Ovary (tissue), 9 donors: ENCODE data around the gene BIRC7. TPM values are rescaled to one million over a fixed set of nuclear protein-coding genes. Genes with fewer than 3 reads are reported as not detected.

Experiments used
- DNase-seq, 5 donors: peaks; one replicate each; pipeline ENCODE4 v3.0.0-alpha.2; 2019 to 2020
- H3K27ac ChIP-seq, 2 donors: fragments of 200-600 bp; one replicate each; pipeline versions ENCODE4 v1.5.1 to v1.8.0; 2019 to 2022
- H3K27me3 ChIP-seq: fragments of 200-600 bp; one replicate; pipeline ENCODE4 v1.8.0; 2022
- H3K36me3 ChIP-seq: fragments of 200-600 bp; sonication (generic); one replicate; pipeline ENCODE4 v1.5.1; 2019
- H3K4me1 ChIP-seq: one replicate; pipeline ENCODE4 v1.8.1; 2013; ENCODE audit warnings: mild to moderate bottlenecking, moderate library complexity; ENCODE audit not compliant: insufficient read depth
- H3K4me3 ChIP-seq: fragments of 200-600 bp; sonication (generic); one replicate; pipeline ENCODE4 v1.5.1; 2017
- H3K9me3 ChIP-seq, 2 donors: fragments of 200-600 bp in 1 of 2; sonication (generic) in 1 of 2; one replicate each; pipeline versions ENCODE4 v1.5.1 to v1.8.1; 2013 to 2019; ENCODE audit warnings: mild to moderate bottlenecking in 1 of 2, moderate library complexity in 1 of 2
- EP300 ChIP-seq: sonication (generic); formaldehyde crosslinking; IDR thresholded peaks from one replicate; pipeline ENCODE4 v1.6.1; 2017; ENCODE audit warnings: antibody characterized with exemption
- POLR2A ChIP-seq: fragments of 450-650 bp; IDR thresholded peaks from one replicate; pipeline ENCODE4 v1.6.1; 2017; ENCODE audit warnings: antibody characterized with exemption, mild to moderate bottlenecking, moderate library complexity
- WGBS, 3 donors: extraction: QIAGEN DNeasy Blood & Tissue Kit in 1 of 3; methylation state at CpG; one replicate each; pipeline versions ENCODE4 v1.1.5 to v1.1.7; 2013 to 2017; 5-methylcytosine and 5-hydroxymethylcytosine counted together
- intact Hi-C, 4 donors: fragments of 100-400 bp; cut with DNase I; formaldehyde crosslinking; loops; one replicate each; pipeline versions ENCODE4 v1.11.0 to v1.15.1; 2022 to 2023
- polyA plus RNA-seq, 2 donors: library from polyadenylated mRNA; stranded (reverse); fragments of 200-250 nt in 1 of 2; fragments of 350-450 nt in 1 of 2; fragmentation: Illumina TruSeq in 1 of 2; extraction: RNeasy Lipid Tissue Mini Kit (QIAGEN cat#74804) in 1 of 2; gene quantifications; one replicate each; pipeline ENCODE4 v1.2.3, GENCODE V29; 2013 to 2014
- total RNA-seq, 7 donors: library from RNA; depleted of rRNA in 2 of 7; stranded (reverse); fragments of >200 nt in 2 of 7; fragmentation: NEBNext Ultra II Directional in 3 of 7; extraction: Animal tissue kit (Norgen Biotek cat#: 25700) in 3 of 7; gene quantifications; one replicate each; pipeline versions ENCODE4 v1.1.0 to v1.2.4, GENCODE V29; 2016 to 2023
- TF ChIP-seq, protein P1 (sequence below), 3 donors: fragments of 450-650 bp in 2 of 3; fragments of 200-600 bp in 1 of 3; IDR thresholded peaks; one replicate each; pipeline versions ENCODE4 v1.5.1 to v1.8.0; 2016 to 2022; ENCODE audit warnings: antibody characterized with exemption in 3 of 3, mild to moderate bottlenecking in 1 of 3
- donor health status: DM: no; HTN: no; CAD: no; lungs with moderate emphysema.
- donor health status: DM: no; HTN: no; CAD: no.
- donor health status: Bipolar disorder and iron deficiency.
- donor health status: DM: yes; HTN: yes; CAD: no.
- donor health status: DM: no; HTN: no; CAD: no.
- donor health status: DM: yes; HTN: yes; CAD: no.

The BIRC7 gene
- total and polyA plus RNA-seq, 9 donors = 0.60 to 1.1 TPM; not detected in 7

GRCh38 chr20:63283397-63284082 lies 47.8 kb downstream of the BIRC7 start:
- Histone ChIP-seq H3K4me3 (no peak overlapping the region), H3K36me3 (no peaks in the 10 kb centered on the region), H3K4me1 (no peaks in the 10 kb centered on the region), H3K27ac (no peak overlapping the region), H3K9me3 (no peaks in the 10 kb centered on the region), H3K27me3 (no peaks in the 10 kb centered on the region)
- WGBS, 3 donors = 92 to 94% (median 92%) methylated on average over 33 of the region's 33 CpGs
- DNase-seq = no peak
- intact Hi-C loops = no loop called here
- TF ChIP-seq EP300 = no peak
- no peak for TF ChIP-seq POLR2A
- TF ChIP-seq, protein P1, sequence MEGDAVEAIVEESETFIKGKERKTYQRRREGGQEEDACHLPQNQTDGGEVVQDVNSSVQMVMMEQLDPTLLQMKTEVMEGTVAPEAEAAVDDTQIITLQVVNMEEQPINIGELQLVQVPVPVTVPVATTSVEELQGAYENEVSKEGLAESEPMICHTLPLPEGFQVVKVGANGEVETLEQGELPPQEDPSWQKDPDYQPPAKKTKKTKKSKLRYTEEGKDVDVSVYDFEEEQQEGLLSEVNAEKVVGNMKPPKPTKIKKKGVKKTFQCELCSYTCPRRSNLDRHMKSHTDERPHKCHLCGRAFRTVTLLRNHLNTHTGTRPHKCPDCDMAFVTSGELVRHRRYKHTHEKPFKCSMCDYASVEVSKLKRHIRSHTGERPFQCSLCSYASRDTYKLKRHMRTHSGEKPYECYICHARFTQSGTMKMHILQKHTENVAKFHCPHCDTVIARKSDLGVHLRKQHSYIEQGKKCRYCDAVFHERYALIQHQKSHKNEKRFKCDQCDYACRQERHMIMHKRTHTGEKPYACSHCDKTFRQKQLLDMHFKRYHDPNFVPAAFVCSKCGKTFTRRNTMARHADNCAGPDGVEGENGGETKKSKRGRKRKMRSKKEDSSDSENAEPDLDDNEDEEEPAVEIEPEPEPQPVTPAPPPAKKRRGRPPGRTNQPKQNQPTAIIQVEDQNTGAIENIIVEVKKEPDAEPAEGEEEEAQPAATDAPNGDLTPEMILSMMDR (IDR thresholded peaks at IDR 0.05) = no peak

DNA sequence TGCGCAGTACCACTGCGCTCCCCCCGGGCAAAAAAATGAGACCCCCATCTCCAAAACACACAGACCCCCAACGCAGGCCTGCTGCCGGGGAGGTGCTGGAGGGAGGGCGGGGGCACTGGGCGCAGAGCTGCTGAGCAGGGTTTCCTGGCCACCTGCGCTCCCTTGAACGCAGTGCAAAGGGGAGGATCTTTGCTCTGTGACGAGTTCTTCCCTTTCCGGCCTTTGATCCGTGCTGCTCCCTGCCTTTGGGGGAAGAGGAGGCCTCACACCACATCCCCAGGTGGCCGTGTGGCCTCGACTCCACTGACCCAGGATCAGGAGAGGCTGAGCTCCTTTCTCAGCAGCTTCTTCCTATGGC lies 48.4 kb downstream of the BIRC7 start:
- Histone ChIP-seq H3K36me3 (no peaks in the 10 kb centered on the region), H3K9me3 (no peaks in the 10 kb centered on the region), H3K4me1 (no peaks in the 10 kb centered on the region), H3K4me3 (no peak overlapping the region), H3K27me3 (no peaks in the 10 kb centered on the region), H3K27ac (no peak overlapping the region)
- intact Hi-C loops = no loop called here
- WGBS, 3 donors = 72 to 80% (median 77%) methylated on average over 14 of the region's 14 CpGs
- TF ChIP-seq, protein P1 (IDR thresholded peaks at IDR 0.05) = no peak
- no peak for TF ChIP-seq EP300
- TF ChIP-seq POLR2A = no peak
- DNase-seq = no peak

GRCh38 chr20:63284544-63284949 lies 48.8 kb downstream of the BIRC7 start:
- intact Hi-C loops = no loop called here
- Histone ChIP-seq H3K4me1 (no peaks in the 10 kb centered on the region), H3K27me3 (no peaks in the 10 kb centered on the region), H3K9me3 (no peaks in the 10 kb centered on the region), H3K4me3 (no peak overlapping the region), H3K27ac (no peak overlapping the region), H3K36me3 (no peaks in the 10 kb centered on the region)
- no peak for TF ChIP-seq EP300
- TF ChIP-seq, protein P1 (IDR thresholded peaks at IDR 0.05) = no peak
- DNase-seq = no peak
- 75 to 84% (median 82%) methylated on average over 25 of the region's 25 CpGs for WGBS, 3 donors

GRCh38 chr20:63284981-63285524 lies 49.3 kb downstream of the BIRC7 start:
- intact Hi-C loops = no loop called here
- no peak for DNase-seq
- no peaks in the 10 kb centered on the region for H3K9me3 ChIP-seq
- H3K4me1 ChIP-seq = no peaks in the 10 kb centered on the region
- 69 to 81% (median 77%) methylated on average over 13 of the region's 13 CpGs for WGBS, 3 donors
- H3K27ac ChIP-seq = no peak overlapping the region
- TF ChIP-seq, protein P1 (IDR thresholded peaks at IDR 0.05) = no peak
- TF ChIP-seq EP300 = no peak
- TF ChIP-seq POLR2A = no peak
- H3K27me3 ChIP-seq = no peaks in the 10 kb centered on the region
- no peaks in the 10 kb centered on the region for H3K36me3 ChIP-seq
- no peak overlapping the region for H3K4me3 ChIP-seq
